PC-9 (cell line): ENCODE measurements around the gene IRF4. TPM values are rescaled to one million over a fixed set of nuclear protein-coding genes. Genes with fewer than 3 reads are reported as not detected.

Experiments used
- BruUV-seq: library from RNA; stranded (reverse); fragments of 400-500 nt; replicated peaks from 2 replicates; lab custom pipeline; 2021; lab: Mats Ljungman, UMichigan
- CTCF ChIA-PET: fragments of 300-600 bp; sonication (Branson Sonifier 250); formaldehyde crosslinking; loops from one replicate; lab custom pipeline; 2022; ENCODE audit warnings: antibody characterized with exemption; lab: Charles Lee
- POLR2A ChIA-PET: fragments of 300-600 bp; sonication (Branson Sonifier 250); formaldehyde crosslinking; loops from one replicate; lab custom pipeline; 2022; ENCODE audit warnings: antibody characterized with exemption; ENCODE audit not compliant: unreplicated experiment; lab: Charles Lee
- DNase-seq, 2 experiments: peaks; one replicate each; pipeline versions ENCODE4 v3.0.0 to v3.0.0-alpha.2; 2015 to 2022; ENCODE audit warnings: mixed read lengths in 1 of 2
- H2AFZ ChIP-seq: fragments of 200-600 bp; sonication (generic); 2 replicates; pipeline ENCODE4 v1.8.1; 2017; ENCODE audit warnings: antibody characterized with exemption
- H3F3A ChIP-seq: fragments of 200-600 bp; sonication (generic); 2 replicates; pipeline ENCODE4 v1.8.1; 2017; ENCODE audit warnings: antibody characterized with exemption, mild to moderate bottlenecking, low read depth; ENCODE audit not compliant: insufficient read depth
- H3K27ac ChIP-seq: fragments of 200-600 bp; sonication (generic); 2 replicates; pipeline ENCODE4 v1.6.1; 2016; ENCODE audit warnings: mixed run types
- H3K27me3 ChIP-seq: fragments of 200-600 bp; sonication (generic); 2 replicates; pipeline ENCODE4 v1.6.1; 2016; ENCODE audit warnings: low read depth, mixed run types; ENCODE audit not compliant: insufficient read depth
- H3K36me3 ChIP-seq: fragments of 200-600 bp; sonication (generic); 2 replicates; pipeline ENCODE4 v1.6.1; 2016; ENCODE audit warnings: low read depth, mixed run types
- H3K4me1 ChIP-seq: fragments of 200-600 bp; sonication (generic); replicated peaks from 2 replicates; pipeline ENCODE4 v1.6.1; 2016; ENCODE audit warnings: mixed run types; ENCODE audit not compliant: insufficient read depth
- H3K4me2 ChIP-seq: fragments of 200-600 bp; sonication (generic); 2 replicates; pipeline ENCODE4 v1.6.1; 2017; ENCODE audit warnings: mixed run types
- H3K4me3 ChIP-seq: fragments of 200-600 bp; sonication (generic); 2 replicates; pipeline ENCODE4 v1.6.1; 2016; ENCODE audit warnings: mixed run types
- H3K79me2 ChIP-seq: fragments of 200-600 bp; sonication (generic); 2 replicates; pipeline ENCODE4 v1.6.1; 2017; ENCODE audit warnings: low read depth, mixed run types
- H3K9me2 ChIP-seq: fragments of 200-600 bp; sonication (generic); 2 replicates; pipeline ENCODE4 v1.8.1; 2017; ENCODE audit warnings: mild to moderate bottlenecking; ENCODE audit not compliant: insufficient read depth
- H3K9me3 ChIP-seq: fragments of 200-600 bp; sonication (generic); 2 replicates; pipeline ENCODE4 v1.8.1; 2016; ENCODE audit warnings: low read depth; ENCODE audit not compliant: insufficient read depth
- H4K20me1 ChIP-seq: fragments of 200-600 bp; sonication (generic); 2 replicates; pipeline ENCODE4 v1.8.1; 2017; ENCODE audit not compliant: insufficient read depth
- EZH2 ChIP-seq: fragments of 200-600 bp; sonication (generic); IDR thresholded peaks from 2 replicates; pipeline ENCODE4 v1.8.0; 2017; ENCODE audit warnings: antibody characterized with exemption, low read depth
- intact Hi-C: fragments of 100-400 bp; cut with micrococcal nuclease; formaldehyde crosslinking; loops from one replicate; pipeline ENCODE4 v1.10.0; 2022; ENCODE audit not compliant: unreplicated experiment
- total RNA-seq: library from RNA; stranded (reverse); gene quantifications from 2 replicates; pipeline ENCODE4 v1.2.3, GENCODE V29; 2021
- TF ChIP-seq, protein P1 (sequence below): fragments of 200-600 bp; sonication (generic); conservative IDR thresholded peaks from 2 replicates; pipeline ENCODE4 v1.6.1; 2017; ENCODE audit warnings: mixed run types, antibody characterized with exemption, mild to moderate bottlenecking, moderate library complexity

Gene IRF4
- total RNA-seq, 1 experiment from 2014 or later: not detected

DNA sequence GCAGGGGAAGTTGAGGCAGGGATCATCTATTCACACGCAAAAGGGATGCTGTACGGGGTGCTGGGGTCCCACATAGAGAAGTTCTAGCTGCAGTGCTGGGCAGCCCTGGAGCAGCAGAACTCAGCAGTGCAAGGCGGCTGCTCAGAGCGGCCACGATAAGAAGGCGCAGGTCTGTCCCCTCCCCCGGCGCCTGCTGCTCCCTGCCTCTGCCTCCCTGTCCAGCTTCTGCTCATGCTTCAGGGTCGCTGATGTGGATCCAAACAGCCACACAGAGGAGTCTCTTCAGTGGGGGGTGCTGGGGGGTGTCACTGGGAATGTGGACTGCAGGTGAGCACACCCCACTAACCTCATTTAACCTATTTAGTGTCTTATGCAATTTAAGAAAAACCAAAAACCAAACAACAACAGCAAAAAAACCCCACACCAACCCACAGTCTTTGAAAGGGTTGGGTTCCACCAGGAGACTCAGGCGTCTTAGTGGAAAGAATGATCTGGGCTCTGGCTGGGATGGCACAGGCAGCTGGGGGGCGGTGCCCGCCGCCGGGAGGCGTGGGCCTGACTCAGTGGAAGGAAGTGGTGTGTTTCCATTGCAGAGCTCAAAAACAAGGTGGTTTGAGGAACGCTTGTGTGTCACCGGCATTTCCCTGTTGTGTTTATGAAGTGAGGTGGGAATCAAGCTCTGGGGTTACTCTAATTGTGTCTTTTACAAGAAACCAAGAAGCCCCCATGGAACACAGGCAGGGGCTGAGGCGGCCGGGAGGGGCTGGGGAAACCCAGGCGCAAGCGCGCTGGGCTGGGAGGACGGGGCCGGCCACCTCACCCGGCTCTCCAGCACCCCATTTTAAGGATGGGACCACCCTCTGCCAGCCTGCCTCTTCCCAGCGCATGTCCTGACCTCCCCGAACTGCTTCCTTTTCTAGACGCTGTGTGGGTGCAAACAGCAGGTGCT is 55.1 kb downstream of the IRF4 start:
- TF ChIP-seq, protein P1, sequence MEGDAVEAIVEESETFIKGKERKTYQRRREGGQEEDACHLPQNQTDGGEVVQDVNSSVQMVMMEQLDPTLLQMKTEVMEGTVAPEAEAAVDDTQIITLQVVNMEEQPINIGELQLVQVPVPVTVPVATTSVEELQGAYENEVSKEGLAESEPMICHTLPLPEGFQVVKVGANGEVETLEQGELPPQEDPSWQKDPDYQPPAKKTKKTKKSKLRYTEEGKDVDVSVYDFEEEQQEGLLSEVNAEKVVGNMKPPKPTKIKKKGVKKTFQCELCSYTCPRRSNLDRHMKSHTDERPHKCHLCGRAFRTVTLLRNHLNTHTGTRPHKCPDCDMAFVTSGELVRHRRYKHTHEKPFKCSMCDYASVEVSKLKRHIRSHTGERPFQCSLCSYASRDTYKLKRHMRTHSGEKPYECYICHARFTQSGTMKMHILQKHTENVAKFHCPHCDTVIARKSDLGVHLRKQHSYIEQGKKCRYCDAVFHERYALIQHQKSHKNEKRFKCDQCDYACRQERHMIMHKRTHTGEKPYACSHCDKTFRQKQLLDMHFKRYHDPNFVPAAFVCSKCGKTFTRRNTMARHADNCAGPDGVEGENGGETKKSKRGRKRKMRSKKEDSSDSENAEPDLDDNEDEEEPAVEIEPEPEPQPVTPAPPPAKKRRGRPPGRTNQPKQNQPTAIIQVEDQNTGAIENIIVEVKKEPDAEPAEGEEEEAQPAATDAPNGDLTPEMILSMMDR: no peak
- no peak for TF ChIP-seq EZH2
- Histone ChIP-seq H3K9me3 (no peaks in the 10 kb centered on the region), H3K4me2 (no peak overlapping the region), H2AFZ (no peak overlapping the region), H4K20me1 (no peaks in the 10 kb centered on the region), H3K27me3 (peaks cover 21% of the 10 kb centered on the region), H3K9me2 (no peaks in the 10 kb centered on the region), H3K79me2 (no peaks in the 10 kb centered on the region), H3K27ac (no peak overlapping the region), H3F3A (no peaks in the 10 kb centered on the region), H3K4me1 (no peaks in the 10 kb centered on the region), H3K4me3 (no peak overlapping the region), H3K36me3 (no peaks in the 10 kb centered on the region)
- no TSS peak for BruUV-seq
- POLR2A ChIA-PET: no interaction called here
- no peak for DNase-seq
- intact Hi-C loops: no loop called here
- CTCF ChIA-PET: no interaction called here

DNA sequence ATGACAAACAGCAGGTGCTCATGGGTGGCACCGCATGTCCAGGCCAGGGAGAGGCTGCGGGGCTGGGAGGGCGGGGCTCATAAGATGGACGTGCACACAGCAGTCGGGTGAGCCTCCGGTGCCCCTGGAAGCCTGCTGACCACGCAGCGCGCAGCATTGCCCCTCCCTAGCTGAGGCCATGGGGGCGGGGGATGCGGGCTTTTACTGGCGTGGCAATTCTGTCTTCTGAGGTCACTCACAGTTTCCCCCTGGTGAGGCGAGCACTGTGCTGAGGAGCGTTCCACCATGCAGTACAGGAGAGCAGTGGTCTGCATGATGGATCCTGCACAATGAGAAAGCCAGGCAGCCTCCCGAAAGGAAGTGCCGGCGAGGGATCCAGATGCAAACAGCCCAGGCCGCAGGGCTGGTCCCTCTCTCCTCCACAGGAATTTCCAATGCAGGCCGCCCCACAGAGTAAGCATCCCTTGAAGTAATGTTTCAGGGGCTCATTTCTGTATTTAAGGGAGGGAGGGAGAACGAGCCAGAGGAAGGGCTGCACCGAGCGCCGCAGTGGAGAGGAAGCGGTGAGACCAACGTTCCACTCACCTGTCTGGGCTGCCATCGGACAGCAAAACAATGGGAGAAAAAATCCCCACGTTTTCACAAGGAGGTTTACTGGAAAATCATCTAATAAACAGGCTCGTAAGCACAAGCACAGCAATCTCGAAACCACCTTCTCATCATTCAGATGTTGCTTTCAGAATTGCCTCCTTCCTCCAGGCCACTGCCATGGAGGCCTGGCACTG is 56.0 kb downstream of the IRF4 start:
- Histone ChIP-seq H3K4me2 (no peak overlapping the region), H4K20me1 (no peaks in the 10 kb centered on the region), H3K9me2 (no peaks in the 10 kb centered on the region), H3K27ac (no peak overlapping the region), H3K9me3 (no peaks in the 10 kb centered on the region), H2AFZ (no peak overlapping the region), H3K4me1 (no peaks in the 10 kb centered on the region), H3K79me2 (no peaks in the 10 kb centered on the region), H3F3A (no peaks in the 10 kb centered on the region), H3K36me3 (no peaks in the 10 kb centered on the region), H3K4me3 (no peak overlapping the region), H3K27me3 (peaks cover 30% of the 10 kb centered on the region)
- TF ChIP-seq, protein P1: no peak
- no peak for TF ChIP-seq EZH2
- no TSS peak for BruUV-seq
- ChIA-PET CTCF (no interaction called here), POLR2A (no interaction called here)
- intact Hi-C loops: no loop called here
- DNase-seq: no peak

DNA sequence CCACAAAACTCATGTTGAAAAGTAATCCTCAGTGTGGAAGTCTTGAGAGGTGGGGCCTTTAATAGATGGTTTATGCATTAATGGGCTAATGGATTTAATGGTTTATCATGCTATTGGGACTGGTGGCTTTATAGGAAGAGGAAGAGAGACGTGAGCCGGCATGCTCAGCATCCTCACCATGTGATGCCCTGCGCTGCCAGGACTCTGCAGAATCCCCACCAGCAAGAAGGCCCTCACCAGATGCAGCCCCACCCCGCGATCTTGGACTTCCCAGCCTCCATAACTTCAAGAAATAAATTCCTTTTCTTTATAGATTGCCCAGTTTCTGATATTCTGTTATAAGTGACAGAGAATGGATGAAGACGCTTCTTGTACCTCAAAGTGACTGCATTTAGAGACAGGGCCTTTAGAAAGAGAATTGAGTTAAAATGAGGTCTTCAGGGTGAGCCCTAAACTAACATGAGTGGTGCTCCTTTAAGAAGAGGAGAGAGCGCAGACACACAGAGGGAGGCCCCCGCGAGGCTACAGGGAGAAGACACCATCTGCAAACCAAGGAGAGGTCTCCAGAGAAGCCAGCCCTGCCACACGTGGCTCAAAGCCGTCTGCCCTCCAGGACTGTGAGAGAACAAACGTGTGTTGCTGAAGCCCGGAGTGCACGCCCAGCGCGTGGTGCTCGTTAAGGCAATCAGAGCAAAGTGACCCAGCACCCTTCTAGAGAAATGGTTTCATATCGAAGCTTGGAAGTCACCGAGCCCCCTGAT is 56.9 kb downstream of the IRF4 start:
- Histone ChIP-seq H2AFZ (no peak overlapping the region), H3K4me2 (no peak overlapping the region), H3K27me3 (peaks cover 37% of the 10 kb centered on the region), H4K20me1 (no peaks in the 10 kb centered on the region), H3K79me2 (no peaks in the 10 kb centered on the region), H3K4me1 (no peaks in the 10 kb centered on the region), H3K4me3 (no peak overlapping the region), H3K9me3 (no peaks in the 10 kb centered on the region), H3K9me2 (no peaks in the 10 kb centered on the region), H3K36me3 (no peaks in the 10 kb centered on the region), H3K27ac (no peak overlapping the region), H3F3A (no peaks in the 10 kb centered on the region)
- no peak for DNase-seq
- CTCF ChIA-PET: no interaction called here
- BruUV-seq: no TSS peak
- TF ChIP-seq, protein P1: no peak
- no peak for TF ChIP-seq EZH2
- POLR2A ChIA-PET: no interaction called here
- intact Hi-C loops: no loop called here
